Measurements from ENCODE around the gene IFIT2. TPM values are rescaled to one million over a fixed set of nuclear protein-coding genes. Genes with fewer than 3 reads are reported as not detected.

IFIT2 gene
- total RNA-seq, 1 donor from 2014 or later, result 0.85 TPM

DNA sequence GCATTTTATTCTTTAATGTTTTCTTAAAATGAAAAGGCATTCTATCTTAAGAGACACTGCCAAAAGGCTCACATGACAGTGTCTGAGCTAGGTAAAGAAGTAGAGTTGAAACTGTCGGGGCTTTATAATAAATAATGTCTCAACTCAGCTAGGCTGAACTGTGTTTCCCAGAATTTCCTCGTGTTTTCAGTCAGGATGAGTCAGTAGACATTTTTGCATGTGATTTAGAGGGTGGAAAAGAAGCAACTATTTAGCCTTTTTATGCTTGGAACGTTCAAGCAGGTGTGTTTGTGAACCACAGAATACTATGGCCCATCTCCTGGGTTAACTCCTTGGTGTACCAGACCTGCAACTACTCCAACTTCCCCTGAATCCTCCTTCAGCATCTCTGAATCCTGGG lies 26.9 kb upstream of the IFIT2 start:
- no peaks in the 10 kb centered on the region for H3K9me3 ChIP-seq
- H3K4me1 ChIP-seq, result peaks cover 2 to 22% of the 10 kb centered on the region in 2 donors
- H3K27me3 ChIP-seq, result no peaks in the 10 kb centered on the region
- TF ChIP-seq, protein P1, sequence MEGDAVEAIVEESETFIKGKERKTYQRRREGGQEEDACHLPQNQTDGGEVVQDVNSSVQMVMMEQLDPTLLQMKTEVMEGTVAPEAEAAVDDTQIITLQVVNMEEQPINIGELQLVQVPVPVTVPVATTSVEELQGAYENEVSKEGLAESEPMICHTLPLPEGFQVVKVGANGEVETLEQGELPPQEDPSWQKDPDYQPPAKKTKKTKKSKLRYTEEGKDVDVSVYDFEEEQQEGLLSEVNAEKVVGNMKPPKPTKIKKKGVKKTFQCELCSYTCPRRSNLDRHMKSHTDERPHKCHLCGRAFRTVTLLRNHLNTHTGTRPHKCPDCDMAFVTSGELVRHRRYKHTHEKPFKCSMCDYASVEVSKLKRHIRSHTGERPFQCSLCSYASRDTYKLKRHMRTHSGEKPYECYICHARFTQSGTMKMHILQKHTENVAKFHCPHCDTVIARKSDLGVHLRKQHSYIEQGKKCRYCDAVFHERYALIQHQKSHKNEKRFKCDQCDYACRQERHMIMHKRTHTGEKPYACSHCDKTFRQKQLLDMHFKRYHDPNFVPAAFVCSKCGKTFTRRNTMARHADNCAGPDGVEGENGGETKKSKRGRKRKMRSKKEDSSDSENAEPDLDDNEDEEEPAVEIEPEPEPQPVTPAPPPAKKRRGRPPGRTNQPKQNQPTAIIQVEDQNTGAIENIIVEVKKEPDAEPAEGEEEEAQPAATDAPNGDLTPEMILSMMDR (IDR thresholded peaks at IDR 0.05), result no peak
- H3K4me3 ChIP-seq, result no peak overlapping the region
- intact Hi-C loops (cut with DNase I), result loop anchor here (5.0 kb wide), 1 partner anchor 77 kb away; no protein-coding TSS in a partner anchor
- H3K36me3 ChIP-seq, result no peaks in the 10 kb centered on the region
- DNase-seq (ENCODE audit: low spot score in 2 of 2), result no peak
- H3K27ac ChIP-seq, result peak overlapping the region in 1 of 2 donors; percentile 55

GRCh38 chr10:89275383-89275782 lies 26.5 kb upstream of the IFIT2 start:
- intact Hi-C loops (cut with DNase I), result loop anchor here (5.0 kb wide), 1 partner anchor 77 kb away; no protein-coding TSS in a partner anchor
- TF ChIP-seq, protein P1 (IDR thresholded peaks at IDR 0.05), result no peak
- DNase-seq (ENCODE audit: low spot score in 2 of 2), result no peak
- Histone ChIP-seq H3K27ac (peak overlapping the region in 1 of 2 donors; percentile 55), H3K27me3 (no peaks in the 10 kb centered on the region), H3K9me3 (no peaks in the 10 kb centered on the region), H3K4me3 (no peak overlapping the region), H3K4me1 (peaks cover 2 to 22% of the 10 kb centered on the region in 2 donors), H3K36me3 (no peaks in the 10 kb centered on the region)

- peak overlapping the region; percentile 82 to 89 for H3K27ac ChIP-seq
- intact Hi-C loops (cut with DNase I), result loop anchor here (5.0 kb wide), 1 partner anchor 74 kb away; no protein-coding TSS in a partner anchor
- no peaks in the 10 kb centered on the region for H3K36me3 ChIP-seq
- no peaks in the 10 kb centered on the region for H3K9me3 ChIP-seq
- no peak overlapping the region for H3K4me3 ChIP-seq
- H3K4me1 ChIP-seq, result peaks cover 2 to 40% of the 10 kb centered on the region in 2 donors
- H3K27me3 ChIP-seq, result no peaks in the 10 kb centered on the region
- peak in 1 of 2 donors; percentile 88 for DNase-seq (ENCODE audit: low spot score in 2 of 2)
- TF ChIP-seq, protein P1 (IDR thresholded peaks at IDR 0.05), result no peak
These were observed 23.8 kb upstream of the IFIT2 start for GRCh38 chr10:89278034-89278535.

DNA sequence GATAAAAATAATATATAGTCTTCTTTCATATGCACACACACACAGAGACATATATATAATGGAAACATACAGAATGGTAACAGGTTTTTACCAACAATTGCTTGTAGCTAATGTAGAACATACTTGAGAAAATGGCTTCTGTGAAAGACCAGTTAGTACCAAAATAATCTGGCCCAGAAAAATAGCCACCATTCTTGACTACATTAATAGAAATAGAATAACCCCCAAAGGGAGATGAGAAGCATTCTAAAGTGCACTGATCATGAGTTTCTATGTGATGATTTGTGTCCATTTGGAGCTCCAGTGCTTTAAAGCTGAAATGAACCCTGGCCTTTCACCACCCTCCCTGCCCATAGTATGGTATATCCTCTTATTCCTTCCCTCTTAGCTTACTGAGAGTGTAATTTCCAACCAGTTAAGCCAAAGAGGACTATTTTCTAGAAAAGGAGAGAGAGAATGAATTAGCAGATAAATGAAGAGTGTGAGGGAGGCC lies 22.9 kb upstream of the IFIT2 start:
- H3K36me3 ChIP-seq, result no peaks in the 10 kb centered on the region
- H3K27me3 ChIP-seq, result no peaks in the 10 kb centered on the region
- TF ChIP-seq, protein P1 (IDR thresholded peaks at IDR 0.05), result no peak
- no peak for DNase-seq (ENCODE audit: low spot score in 2 of 2)
- no peak overlapping the region for H3K4me3 ChIP-seq
- peaks cover 2 to 48% of the 10 kb centered on the region in 2 donors for H3K4me1 ChIP-seq
- H3K27ac ChIP-seq, result peak overlapping the region; percentile 82 to 89
- H3K9me3 ChIP-seq, result no peaks in the 10 kb centered on the region
- intact Hi-C loops (cut with DNase I), result loop anchor here (5.0 kb wide), 1 partner anchor 73 kb away; no protein-coding TSS in a partner anchor

DNA sequence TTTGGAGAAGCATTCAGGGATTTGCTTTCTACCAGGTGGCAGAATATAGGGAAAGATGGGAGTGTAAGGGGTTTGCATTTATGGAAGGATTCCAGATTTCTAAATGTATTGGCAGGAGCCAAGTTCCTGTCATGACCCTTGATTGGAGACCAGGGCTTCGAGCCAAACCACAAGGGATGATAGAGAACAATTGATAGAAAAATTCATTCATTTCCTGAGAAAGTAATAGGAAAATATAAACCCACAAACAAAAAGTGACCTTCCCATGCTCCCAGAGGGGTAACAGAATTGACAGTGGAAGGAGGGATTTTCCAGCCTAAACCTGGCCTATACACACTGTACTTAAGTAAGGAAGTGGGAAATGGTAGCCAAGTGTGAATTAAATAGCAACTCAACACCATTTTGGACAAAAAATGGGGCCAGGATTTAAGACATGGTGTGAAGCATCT lies 22.4 kb upstream of the IFIT2 start:
- H3K27ac ChIP-seq, result peak overlapping the region; percentile 82 to 89
- H3K4me3 ChIP-seq, result no peak overlapping the region
- TF ChIP-seq, protein P1 (IDR thresholded peaks at IDR 0.05), result no peak
- no peaks in the 10 kb centered on the region for H3K27me3 ChIP-seq
- H3K36me3 ChIP-seq, result no peaks in the 10 kb centered on the region
- H3K4me1 ChIP-seq, result peaks cover 2 to 52% of the 10 kb centered on the region in 2 donors
- intact Hi-C loops (cut with DNase I), result loop anchor here (5.0 kb wide), 1 partner anchor 73 kb away; no protein-coding TSS in a partner anchor
- no peak for DNase-seq (ENCODE audit: low spot score in 2 of 2)
- no peaks in the 10 kb centered on the region for H3K9me3 ChIP-seq
